OCI-LY1 (cell line): ENCODE measurements around the gene PRAMEF12.

Source experiments
- CTCF ChIP-seq: fragments of 200-600 bp; sonication (generic), shearing (Covaris generic); IDR thresholded peaks from 2 replicates; pipeline ENCODE4 v1.5.1; 2017; ENCODE audit warnings: mild to moderate bottlenecking, antibody characterized with exemption, low read length, moderate library complexity, mixed read lengths
- EZH2 ChIP-seq: fragments of 200-600 bp; sonication (generic), shearing (Covaris generic); IDR thresholded peaks from 2 replicates; pipeline ENCODE4 v1.8.0; 2017; ENCODE audit warnings: borderline replicate concordance, mixed run types, mild to moderate bottlenecking, antibody characterized with exemption, low read length, moderate library complexity, mixed read lengths

GRCh38 chr1:12734651-12735050 is 38.9 kb upstream of the PRAMEF12 start:
- TF ChIP-seq CTCF: no peak
- TF ChIP-seq EZH2: no peak
